ENCODE measurements around the gene ZNF430.
A peak's percentile ranks its signal among the peaks of the same experiment; 100 is the strongest.

The ZNF430 gene

GRCh38 chr19:21045028-21045427 lies 24.6 kb downstream of the ZNF430 start:
- no peak for DNase-seq (ENCODE audit: low read depth, low spot score)
- in situ Hi-C loops (cut with HindIII; ENCODE audit: low sequenced_read_pairs), result no loop called here
- TF ChIP-seq, protein P1, sequence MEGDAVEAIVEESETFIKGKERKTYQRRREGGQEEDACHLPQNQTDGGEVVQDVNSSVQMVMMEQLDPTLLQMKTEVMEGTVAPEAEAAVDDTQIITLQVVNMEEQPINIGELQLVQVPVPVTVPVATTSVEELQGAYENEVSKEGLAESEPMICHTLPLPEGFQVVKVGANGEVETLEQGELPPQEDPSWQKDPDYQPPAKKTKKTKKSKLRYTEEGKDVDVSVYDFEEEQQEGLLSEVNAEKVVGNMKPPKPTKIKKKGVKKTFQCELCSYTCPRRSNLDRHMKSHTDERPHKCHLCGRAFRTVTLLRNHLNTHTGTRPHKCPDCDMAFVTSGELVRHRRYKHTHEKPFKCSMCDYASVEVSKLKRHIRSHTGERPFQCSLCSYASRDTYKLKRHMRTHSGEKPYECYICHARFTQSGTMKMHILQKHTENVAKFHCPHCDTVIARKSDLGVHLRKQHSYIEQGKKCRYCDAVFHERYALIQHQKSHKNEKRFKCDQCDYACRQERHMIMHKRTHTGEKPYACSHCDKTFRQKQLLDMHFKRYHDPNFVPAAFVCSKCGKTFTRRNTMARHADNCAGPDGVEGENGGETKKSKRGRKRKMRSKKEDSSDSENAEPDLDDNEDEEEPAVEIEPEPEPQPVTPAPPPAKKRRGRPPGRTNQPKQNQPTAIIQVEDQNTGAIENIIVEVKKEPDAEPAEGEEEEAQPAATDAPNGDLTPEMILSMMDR (IDR thresholded peaks at IDR 0.05; ENCODE audit: low read depth, low read length), result no peak
- H3K4me3 ChIP-seq (ENCODE audit: low read depth, low read length), result no peak overlapping the region

- TF ChIP-seq, protein P1 (IDR thresholded peaks at IDR 0.05; ENCODE audit: low read depth, low read length), result no peak
- no peak for DNase-seq (ENCODE audit: low read depth, low spot score)
- H3K4me3 ChIP-seq (ENCODE audit: low read depth, low read length), result no peak overlapping the region
- in situ Hi-C loops (cut with HindIII; ENCODE audit: low sequenced_read_pairs), result no loop called here
These were observed 26.0 kb downstream of the ZNF430 start for GRCh38 chr19:21046489-21046888.

- TF ChIP-seq, protein P1 (IDR thresholded peaks at IDR 0.05; ENCODE audit: low read depth, low read length), result no peak
- no peak for DNase-seq (ENCODE audit: low read depth, low spot score)
- in situ Hi-C loops (cut with HindIII; ENCODE audit: low sequenced_read_pairs), result no loop called here
- H3K4me3 ChIP-seq (ENCODE audit: low read depth, low read length), result no peak overlapping the region
These were observed 27.3 kb downstream of the ZNF430 start for GRCh38 chr19:21047716-21048115.

GRCh38 chr19:21052902-21053301 lies 32.4 kb downstream of the ZNF430 start:
- TF ChIP-seq, protein P1 (IDR thresholded peaks at IDR 0.05; ENCODE audit: low read depth, low read length), result no peak
- in situ Hi-C loops (cut with HindIII; ENCODE audit: low sequenced_read_pairs), result no loop called here

GRCh38 chr19:21065336-21065735 lies 44.9 kb downstream of the ZNF430 start:
- in situ Hi-C loops (cut with HindIII; ENCODE audit: low sequenced_read_pairs), result no loop called here
- H3K4me3 ChIP-seq (ENCODE audit: low read depth, low read length), result no peak overlapping the region
- DNase-seq (ENCODE audit: low read depth, low spot score), result no peak
- TF ChIP-seq, protein P1 (IDR thresholded peaks at IDR 0.05; ENCODE audit: low read depth, low read length), result no peak

More at GRCh38 chr19:21052902-21053301, 32.4 kb downstream of the ZNF430 start:
- no peak overlapping the region for H3K4me3 ChIP-seq (ENCODE audit: low read depth, low read length)
- DNase-seq (ENCODE audit: low read depth, low spot score), result no peak

GRCh38 chr19:21082011-21082975 lies 61.8 kb downstream of the ZNF430 start, which contains the start of gene ZNF714:
ZNF714 (plus strand) TSS chr19:21082203; CDS start chr19:21098269, 16,066 bp downstream.
- in situ Hi-C loops (cut with HindIII; ENCODE audit: low sequenced_read_pairs), result no loop called here
- peak within 1 kb of the TSS; percentile 84 for H3K4me3 ChIP-seq (ENCODE audit: low read depth, low read length)
- TF ChIP-seq, protein P1 (IDR thresholded peaks at IDR 0.05; ENCODE audit: low read depth, low read length), result no peak
- peak; percentile 95 for DNase-seq (ENCODE audit: low read depth, low spot score)

Measured in astrocyte of the spinal cord (primary cell).